ENCODE data around the gene FRAS1. TPM values are rescaled to one million over a fixed set of nuclear protein-coding genes. Genes with fewer than 3 reads are reported as not detected.
A peak's percentile ranks its signal among the peaks of the same experiment; 100 is the strongest.

FRAS1 gene
- total and polyA plus RNA-seq, 2 of the 8 experiments (the other 6 are each of a cell fraction or from before 2014, with no cell fraction given), result 38.5 to 109 TPM

GRCh38 chr4:78145008-78145407, 87.9 kb downstream of the FRAS1 start:
- ChIA-PET POLR2A (ENCODE audit: partially characterized antibody) (no interaction called here), CTCF (ENCODE audit: partially characterized antibody) (interaction anchor here (1.5 kb wide), 1 partner anchor 25 kb away, joined by 4 read pairs; no protein-coding TSS in a partner anchor)
- Histone ChIP-seq H2BK120ac (replicated peaks; ENCODE audit: low read depth, low read length) (no peak overlapping the region), H3K27me3 (replicated peaks in 1 of 4; ENCODE audit: control insufficient read depth in 3 of 4, extremely low read depth in 1 of 4, insufficient read depth in 3 of 4, low read length in 3 of 4) (no peaks in the 10 kb centered on the region), H3K4me2 (ENCODE audit: insufficient read depth in 1 of 2, low read depth in 2 of 2, low read length in 2 of 2) (no peak overlapping the region), H2BK20ac (ENCODE audit: low read length) (no peak overlapping the region), H3K23me2 (ENCODE audit: low read depth, low read length) (no peaks in the 10 kb centered on the region), H3K4me3 (ENCODE audit: extremely low read depth in 1 of 4, insufficient read depth in 2 of 4, low read depth in 3 of 4, low read length in 4 of 4) (no peak overlapping the region), H2BK5ac (ENCODE audit: low read depth, low read length) (no peak overlapping the region), H3K79me1 (ENCODE audit: low read depth, low read length) (0 out of 2 replicates have a peak, but pooled peaks cover 2% of the 10 kb centered on the region), H2AK5ac (ENCODE audit: low read depth, low read length) (no peak overlapping the region), H3K27ac (ENCODE audit: low read depth, low read length) (no peak overlapping the region), H4K8ac (ENCODE audit: extremely low read depth, insufficient read depth, low read length) (no peak overlapping the region), H3K9me3 (ENCODE audit: insufficient read depth in 2 of 2, low read depth in 1 of 2, low read length in 1 of 2) (no peaks in the 10 kb centered on the region), H3K9ac (replicated peaks in 1 of 4; ENCODE audit: extremely low read depth in 1 of 4, low read depth in 3 of 4, low read length in 3 of 4) (no peak overlapping the region), H3K18ac (ENCODE audit: extremely low read depth, low read length) (no peak overlapping the region), H3K4ac (replicated peaks; ENCODE audit: insufficient read length, low read depth, low read length) (no peak overlapping the region), H3K36me3 (ENCODE audit: control insufficient read depth in 2 of 4, insufficient read depth in 4 of 4, low read length in 3 of 4) (no peaks in the 10 kb centered on the region), H2BK15ac (ENCODE audit: low read length) (no peak overlapping the region), H3K79me2 (ENCODE audit: control insufficient read depth in 1 of 2, insufficient read depth in 2 of 2, low read length in 2 of 2) (peaks cover 0 to 97% of the 10 kb centered on the region in 2 experiments; a peak in 3 of 4 replicates), H2BK12ac (ENCODE audit: low read depth, low read length) (no peak overlapping the region), H4K91ac (replicated peaks; ENCODE audit: insufficient read length, low read length) (no peak overlapping the region), H3K56ac (replicated peaks; ENCODE audit: insufficient read length, low read depth, low read length) (no peak overlapping the region), H3K23ac (ENCODE audit: insufficient read length) (no peak overlapping the region), H2AFZ (ENCODE audit: low read length) (no peak overlapping the region), H3K14ac (ENCODE audit: insufficient read length) (no peak overlapping the region), H4K5ac (ENCODE audit: insufficient read length, low read depth, low read length) (no peak overlapping the region), H4K20me1 (replicated peaks in 1 of 2; ENCODE audit: control insufficient read depth in 1 of 2, insufficient read depth in 2 of 2, low read length in 2 of 2) (peaks cover 2 to 3% of the 10 kb centered on the region in 2 experiments), H3K4me1 (replicated peaks in 1 of 4; ENCODE audit: control insufficient read depth in 3 of 4, insufficient read depth in 4 of 4, low read length in 3 of 4) (peaks cover 0 to 6% (median 3%) of the 10 kb centered on the region in 4 experiments; a peak in 4 of 7 replicates)
- no peak for DNase-seq (ENCODE audit: low read depth in 1 of 2, low spot score in 2 of 2)
- WGBS, 2 experiments (ENCODE audit: extremely low coverage in 1 of 2, insufficient coverage in 1 of 2, insufficient read length in 1 of 2, insufficient replicate concordance in 2 of 2, low coverage in 1 of 2, low lambda C conversion rate in 2 of 2, missing lambda C conversion rate in 1 of 2), result 86% methylated on average over 4 of the region's 4 CpGs; no CpG with 5 or more reads in 1 of the 2 experiments
- FAIRE-seq, result no peak
- no peak for TF ChIP-seq SUZ12 (IDR thresholded peaks at IDR 0.05; ENCODE audit: low read length)
- peak; percentile 79 for TF ChIP-seq MAFK (IDR thresholded peaks at IDR 0.05; ENCODE audit: low read depth, low read length)
- TF ChIP-seq JUND (IDR thresholded peaks at IDR 0.05; ENCODE audit: low read length), result no peak
- TF ChIP-seq FOSL1 (IDR thresholded peaks at IDR 0.05; ENCODE audit: insufficient read depth, low read depth, low read length), result no peak
- TF ChIP-seq USF2 (IDR thresholded peaks at IDR 0.05; ENCODE audit: low read length), result no peak
- TF ChIP-seq CBX8 (IDR thresholded peaks at IDR 0.05; ENCODE audit: borderline replicate concordance, low read depth, low read length), result no peak

Data from H1 (cell line).